CD4-positive, alpha-beta T cell treated with Interleukin-15 for 4 hours (primary cell): Measurements from ENCODE around the gene HPCAL1.
"Not testable (repeated sequence)": the region's sequence is repeated elsewhere in the genome, so short reads cannot be mapped to it uniquely, and the experiment has no call there.

Source experiments
- DNase-seq: peaks from one replicate; pipeline ENCODE4 v3.0.0-alpha.2; 2020; ENCODE audit warnings: low spot score

Gene HPCAL1

GRCh38 chr2:10442469-10443126, 139.9 kb downstream of the HPCAL1 start:
- DNase-seq = not testable (repeated sequence)

DNA sequence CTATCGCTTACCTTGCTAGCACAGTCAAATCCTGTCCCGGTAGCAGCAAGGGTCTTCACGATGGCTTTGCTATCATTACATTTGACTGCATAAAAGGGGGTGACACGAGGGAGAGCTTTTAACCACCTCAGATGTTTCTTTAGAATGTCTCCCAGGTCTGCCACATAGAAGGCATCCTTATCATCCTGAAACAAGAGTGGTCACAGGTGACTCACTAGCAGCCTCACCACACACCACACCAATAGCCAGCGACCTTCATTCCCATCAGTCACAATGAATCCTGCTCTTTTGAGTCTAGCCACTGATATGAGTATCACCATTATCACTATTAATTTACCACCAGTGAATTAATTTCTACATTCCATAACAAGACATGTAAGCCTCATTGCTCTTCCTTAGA, 141.8 kb downstream of the HPCAL1 start:
- DNase-seq = no peak

GRCh38 chr2:10446631-10447030, 143.9 kb downstream of the HPCAL1 start:
- no peak for DNase-seq

- peak; percentile 36 for DNase-seq
These were observed 144.7 kb downstream of the HPCAL1 start for GRCh38 chr2:10447300-10447894.

DNA sequence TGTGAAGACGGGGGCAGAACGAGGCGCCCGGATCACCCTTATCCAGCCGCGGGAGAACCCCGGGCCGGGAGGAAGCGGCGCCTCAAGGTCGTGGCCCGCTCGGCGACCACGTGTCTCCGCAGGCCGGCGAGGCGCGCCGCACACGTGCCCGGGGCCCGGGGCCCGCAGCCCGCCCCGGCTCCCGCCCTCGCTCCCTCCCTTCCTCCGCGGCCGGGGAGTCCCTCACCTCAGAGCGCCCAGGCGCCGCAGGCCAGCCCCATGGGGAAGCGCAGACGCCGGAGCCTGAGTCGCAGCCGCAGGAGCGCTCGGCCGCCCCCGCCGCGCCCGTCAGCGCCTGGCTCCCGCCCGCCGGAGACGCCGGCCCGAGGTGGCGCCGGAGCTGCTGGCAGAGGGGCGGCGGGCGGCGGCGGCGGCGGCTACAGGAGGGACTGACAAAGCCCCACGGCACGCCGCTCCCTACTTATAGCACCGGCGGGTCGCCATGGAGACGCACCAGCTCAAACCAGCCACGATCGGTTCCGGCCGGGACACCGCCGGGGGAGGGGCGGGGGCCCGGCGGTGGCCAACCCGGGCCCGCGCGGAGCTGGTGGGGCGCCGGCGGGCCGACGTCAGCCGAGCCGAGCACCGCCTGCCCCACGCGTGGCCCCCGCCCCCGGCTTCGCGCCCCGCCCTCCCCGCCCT, 145.3 kb downstream of the HPCAL1 start, which contains the start of gene ODC1:
ODC1 (minus strand) TSS at position 433 of the 681 bp plus-strand sequence. CDS start 3,295 bp downstream, outside the sequence.
- peak; percentile 99 for DNase-seq

- DNase-seq = peak; percentile 95
These were observed 146.1 kb downstream of the HPCAL1 start for GRCh38 chr2:10448576-10449485.

DNA sequence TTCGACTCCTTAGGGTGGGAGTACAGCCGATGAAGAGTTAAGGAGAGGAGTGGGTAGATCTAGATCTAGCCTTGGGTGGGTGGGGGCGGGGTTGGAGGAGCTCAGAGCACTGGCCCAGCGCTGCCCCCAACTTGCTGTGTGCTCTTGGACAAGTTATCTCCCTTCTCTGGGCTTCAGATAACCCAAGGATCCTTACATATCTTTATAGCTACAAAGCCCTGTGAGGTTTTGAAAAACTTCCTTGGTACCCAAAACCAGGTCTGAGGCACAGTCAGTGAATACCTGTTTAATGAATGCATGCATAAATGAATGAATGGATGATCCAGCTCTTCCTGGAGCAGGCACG, 146.8 kb downstream of the HPCAL1 start:
- DNase-seq = no peak

GRCh38 chr2:10449838-10450691, 147.4 kb downstream of the HPCAL1 start:
- no peak for DNase-seq

- no peak for DNase-seq
These were observed 149.1 kb downstream of the HPCAL1 start for GRCh38 chr2:10451819-10452218.

GRCh38 chr2:10452312-10452711, 149.6 kb downstream of the HPCAL1 start:
- DNase-seq = no peak

- DNase-seq = no peak
These were observed 150.5 kb downstream of the HPCAL1 start for GRCh38 chr2:10452956-10453904.

- DNase-seq = no peak
These were observed 151.2 kb downstream of the HPCAL1 start for GRCh38 chr2:10453905-10454298.

DNA sequence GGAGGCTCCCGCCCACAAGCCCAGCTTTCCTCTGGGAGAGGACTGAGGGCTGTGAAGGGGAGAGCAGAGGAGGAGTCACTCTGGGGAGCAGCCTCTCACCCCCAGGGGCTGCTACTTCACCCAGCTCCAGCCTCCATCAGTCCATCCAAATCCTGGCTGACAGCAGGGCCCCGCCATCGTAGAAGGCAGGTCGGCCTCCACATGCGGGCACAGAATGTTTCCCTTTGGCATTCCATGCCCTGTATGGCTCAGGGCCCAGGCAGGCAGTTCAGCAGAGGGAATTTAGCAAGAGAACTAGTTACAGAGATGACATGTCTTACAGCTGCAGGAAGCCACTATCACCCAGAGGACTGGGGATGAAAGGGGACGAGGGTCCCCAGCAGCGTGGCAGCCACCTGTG, 151.8 kb downstream of the HPCAL1 start:
- no peak for DNase-seq

DNA sequence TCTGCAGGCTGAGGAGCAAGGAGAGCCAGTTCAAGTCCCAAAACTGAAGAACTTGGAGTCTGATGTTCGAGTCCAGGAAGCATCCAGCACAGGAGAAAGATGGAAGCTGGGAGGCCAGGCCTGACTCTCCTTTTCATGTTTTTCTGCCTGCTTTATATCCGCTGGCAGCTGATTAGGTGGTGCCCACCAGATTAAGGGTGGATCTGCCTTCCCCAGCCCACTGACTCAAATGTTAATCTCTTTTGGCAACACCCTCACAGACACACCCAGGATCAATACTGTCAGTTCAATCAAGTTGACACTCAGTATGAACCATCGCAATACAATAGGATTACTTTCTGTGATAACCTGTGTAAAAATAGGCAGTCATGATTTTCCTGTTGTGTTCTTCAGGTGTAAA, 154.5 kb downstream of the HPCAL1 start:
- not testable (repeated sequence) for DNase-seq

GRCh38 chr2:10457846-10458598, 155.3 kb downstream of the HPCAL1 start:
- no peak for DNase-seq

- DNase-seq = no peak
These were observed 157.7 kb downstream of the HPCAL1 start for GRCh38 chr2:10460366-10460796.

GRCh38 chr2:10462178-10463083, 159.7 kb downstream of the HPCAL1 start:
- no peak for DNase-seq

DNA sequence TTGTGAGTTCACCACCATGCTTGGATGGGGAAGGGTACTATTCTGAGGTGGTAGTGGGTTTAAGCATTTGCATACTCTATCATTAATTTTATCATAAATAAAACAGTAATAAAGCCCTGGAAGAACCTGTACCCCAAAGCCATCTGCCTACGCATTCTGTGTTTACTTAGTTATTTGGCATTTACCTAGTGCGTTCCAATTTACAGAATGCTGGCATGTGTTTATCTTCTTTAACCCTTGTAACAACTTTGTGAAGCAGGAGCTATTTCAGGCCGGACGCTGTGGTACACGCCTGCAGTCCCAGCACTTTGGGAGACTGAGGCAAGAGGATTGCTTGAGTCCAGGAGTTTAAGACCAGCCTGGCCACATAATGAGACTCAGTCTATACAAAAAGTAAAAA, 163.2 kb downstream of the HPCAL1 start:
- DNase-seq = no peak
